GM23248 (cell line): ENCODE data around the gene TMEM219. TPM values are rescaled to one million over a fixed set of nuclear protein-coding genes. Genes with fewer than 3 reads are reported as not detected.

Experiments
- DNase-seq: peaks from one replicate; pipeline ENCODE4 v3.0.0-alpha.2; 2015
- H2AFZ ChIP-seq: fragments of 200-600 bp; sonication (generic); 2 replicates; pipeline ENCODE4 v1.6.1; 2016; ENCODE audit warnings: antibody characterized with exemption
- H3F3A ChIP-seq: fragments of 200-600 bp; sonication (generic); 2 replicates; pipeline ENCODE4 v1.6.1; 2016; ENCODE audit warnings: mild to moderate bottlenecking, antibody characterized with exemption, mixed run types; ENCODE audit not compliant: insufficient read depth
- H3K27ac ChIP-seq: fragments of 200-600 bp; sonication (generic); 2 replicates; pipeline ENCODE4 v1.5.1; 2016; ENCODE audit warnings: mild to moderate bottlenecking
- H3K27me3 ChIP-seq: fragments of 200-600 bp; sonication (generic); replicated peaks from 2 replicates; pipeline ENCODE4 v1.6.1; 2016; ENCODE audit warnings: mild to moderate bottlenecking; ENCODE audit not compliant: insufficient read depth
- H3K36me3 ChIP-seq: fragments of 200-600 bp; sonication (generic); 2 replicates; pipeline ENCODE4 v1.6.1; 2016; ENCODE audit warnings: low read depth, mild to moderate bottlenecking
- H3K4me1 ChIP-seq: fragments of 200-600 bp; sonication (generic); 2 replicates; pipeline ENCODE4 v1.6.1; 2016; ENCODE audit warnings: mild to moderate bottlenecking; ENCODE audit not compliant: insufficient read depth
- H3K4me2 ChIP-seq: fragments of 200-600 bp; sonication (generic); one replicate; pipeline ENCODE4 v1.6.1; 2016; ENCODE audit warnings: mild to moderate bottlenecking; ENCODE audit not compliant: unreplicated experiment
- H3K4me3 ChIP-seq: fragments of 200-600 bp; sonication (generic); 2 replicates; pipeline ENCODE4 v1.5.1; 2016; ENCODE audit warnings: mild to moderate bottlenecking
- H3K79me2 ChIP-seq: fragments of 200-600 bp; sonication (generic); 2 replicates; pipeline ENCODE4 v1.6.1; 2016; ENCODE audit warnings: mild to moderate bottlenecking; ENCODE audit not compliant: insufficient read depth
- H3K9ac ChIP-seq: fragments of 200-600 bp; sonication (generic); 2 replicates; pipeline ENCODE4 v1.6.1; 2016; ENCODE audit warnings: mild to moderate bottlenecking
- H3K9me2 ChIP-seq: fragments of 200-600 bp; sonication (generic); 2 replicates; pipeline ENCODE4 v1.6.1; 2016; ENCODE audit warnings: mixed run types, mild to moderate bottlenecking, moderate library complexity; ENCODE audit not compliant: insufficient read depth
- H3K9me3 ChIP-seq: fragments of 200-600 bp; sonication (generic); one replicate; pipeline ENCODE4 v1.6.1; 2017; ENCODE audit warnings: low read depth
- H4K20me1 ChIP-seq: fragments of 200-600 bp; sonication (generic); 2 replicates; pipeline ENCODE4 v1.6.0; 2016; ENCODE audit not compliant: insufficient read depth
- EZH2 ChIP-seq: fragments of 200-600 bp; sonication (generic); IDR thresholded peaks from 2 replicates; pipeline ENCODE4 v1.6.1; 2018; ENCODE audit warnings: antibody characterized with exemption, mild to moderate bottlenecking; ENCODE audit not compliant: insufficient read depth, poor library complexity, severe bottlenecking
- EZH2phosphoT487 ChIP-seq: fragments of 200-600 bp; sonication (generic); IDR thresholded peaks from 2 replicates; pipeline ENCODE4 v1.6.1; 2018; ENCODE audit warnings: antibody characterized with exemption, moderate library complexity, mild to moderate bottlenecking, low read depth; ENCODE audit not compliant: insufficient read depth
- WGBS, 2 experiments: methylation state at CpG; one replicate each; pipeline ENCODE4 v1.1.6; 2015 to 2017; ENCODE audit warnings: low lambda C conversion rate in 2 of 2, low coverage in 1 of 2; ENCODE audit errors: missing lambda C conversion rate in 2 of 2; 5-methylcytosine and 5-hydroxymethylcytosine counted together
- in situ Hi-C: fragments of 300-500 bp; cut with MboI; formaldehyde crosslinking; loops from 2 replicates; pipeline ENCODE4 v1.15.0; 2020
- polyA plus RNA-seq: library from polyadenylated mRNA; unstranded; fragments of >200 nt; fragmentation: Nextera tagmentation; extraction: Ambion mirVana; gene quantifications from 2 replicates; pipeline ENCODE4 v1.2.1, GENCODE V29; 2016
- total RNA-seq: library from RNA; depleted of rRNA; stranded (reverse); fragments of >200 nt; shearing (Covaris generic); gene quantifications from 2 replicates; pipeline ENCODE4 v1.2.3, GENCODE V29; 2014

The TMEM219 gene
- total and polyA plus RNA-seq, 2 experiments from 2014 or later, result 124 to 162 TPM

DNA sequence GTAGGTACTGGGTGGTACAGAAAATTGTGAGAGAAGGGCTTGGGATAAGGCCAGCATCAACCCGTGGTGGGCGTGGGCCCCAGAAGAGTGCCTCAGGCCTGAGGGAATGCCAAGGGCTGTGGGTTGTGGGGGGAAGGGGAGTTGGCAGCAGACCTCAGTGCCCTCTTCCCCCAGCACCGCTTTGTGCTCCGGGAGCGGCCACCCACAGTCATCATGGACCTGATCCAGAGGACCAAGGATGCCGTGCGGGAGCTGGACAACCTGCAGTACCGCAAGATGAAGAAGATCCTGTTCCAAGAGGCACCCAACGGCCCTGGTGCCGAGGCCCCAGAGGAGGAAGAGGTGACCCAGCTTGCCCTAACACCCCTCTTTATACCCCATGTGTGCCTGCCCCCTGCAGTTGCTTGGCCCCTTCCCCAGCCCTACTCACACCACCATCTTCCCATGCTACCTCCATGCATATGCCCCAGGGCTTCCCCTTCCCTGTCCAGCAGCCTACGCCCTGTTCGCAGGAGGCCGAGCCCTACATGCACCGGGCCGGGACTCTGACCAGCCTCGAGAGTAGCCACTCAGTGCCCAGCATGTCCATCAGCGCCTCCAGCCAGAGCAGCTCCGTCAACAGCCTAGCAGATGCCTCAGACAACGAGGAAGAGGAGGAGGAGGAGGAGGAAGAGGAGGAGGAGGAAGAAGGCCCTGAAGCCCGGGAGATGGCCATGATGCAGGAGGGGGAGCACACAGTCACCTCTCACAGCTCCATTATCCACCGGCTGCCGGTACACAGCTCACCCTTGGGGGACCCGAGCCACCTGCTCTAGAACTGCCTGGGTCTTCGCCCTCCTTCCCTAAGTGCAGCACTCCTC, 20.9 kb downstream of the TMEM219 start:
- H3K9me3 ChIP-seq, result no peaks in the 10 kb centered on the region
- no peaks in the 10 kb centered on the region for H3F3A ChIP-seq
- in situ Hi-C loops, result no loop called here
- no peak overlapping the region for H3K9ac ChIP-seq
- no peak for TF ChIP-seq EZH2phosphoT487
- TF ChIP-seq EZH2, result no peak
- no peaks in the 10 kb centered on the region for H3K4me1 ChIP-seq
- no peak overlapping the region for H2AFZ ChIP-seq
- no peak for DNase-seq
- 81 to 82% methylated on average over 23 to 24 of the region's 24 CpGs for WGBS, 2 experiments
- H3K4me3 ChIP-seq, result no peak overlapping the region
- H3K4me2 ChIP-seq, result no peak overlapping the region
- H3K36me3 ChIP-seq, result peaks cover 45% of the 10 kb centered on the region; the same call in 1 of the 2 replicates
- H3K79me2 ChIP-seq, result peaks cover 26% of the 10 kb centered on the region
- no peaks in the 10 kb centered on the region for H3K27me3 ChIP-seq
- no peaks in the 10 kb centered on the region for H3K9me2 ChIP-seq
- H3K27ac ChIP-seq, result no peak overlapping the region
- no peaks in the 10 kb centered on the region for H4K20me1 ChIP-seq

DNA sequence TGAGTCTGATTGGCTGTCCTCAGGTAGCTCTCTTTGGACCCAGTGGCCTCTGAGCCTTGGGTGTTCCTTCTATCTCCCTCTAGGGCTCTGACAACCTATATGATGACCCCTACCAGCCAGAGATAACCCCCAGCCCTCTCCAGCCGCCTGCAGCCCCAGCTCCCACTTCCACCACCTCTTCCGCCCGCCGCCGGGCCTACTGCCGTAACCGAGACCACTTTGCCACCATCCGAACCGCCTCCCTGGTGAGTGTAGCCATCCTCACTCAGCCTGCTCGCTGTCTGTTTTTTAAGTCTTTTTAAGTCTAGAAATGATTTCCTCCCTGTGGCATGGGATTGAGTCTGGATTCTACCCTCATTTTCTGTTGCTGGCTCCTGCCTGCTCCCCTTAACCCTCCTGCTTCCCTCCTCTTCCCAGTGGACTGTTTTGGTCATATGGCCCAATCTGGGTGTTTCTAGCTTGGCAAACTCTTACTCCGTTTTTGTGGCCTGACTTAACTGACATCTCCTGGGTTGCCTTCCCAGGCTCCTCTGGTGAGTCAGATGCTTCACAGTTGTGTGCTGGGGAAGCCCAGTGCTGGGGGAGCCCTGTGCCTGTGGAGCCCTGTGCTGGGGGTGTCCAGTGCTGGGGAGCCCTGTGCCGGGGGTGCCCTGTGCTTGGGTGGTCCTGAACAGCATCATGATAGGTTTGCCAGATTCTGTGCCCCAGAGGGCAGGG, 21.7 kb downstream of the TMEM219 start:
- WGBS, 2 experiments, result 85 to 90% methylated on average over 12 of the region's 12 CpGs
- peak; percentile 73 for DNase-seq
- in situ Hi-C loops, result no loop called here

DNA sequence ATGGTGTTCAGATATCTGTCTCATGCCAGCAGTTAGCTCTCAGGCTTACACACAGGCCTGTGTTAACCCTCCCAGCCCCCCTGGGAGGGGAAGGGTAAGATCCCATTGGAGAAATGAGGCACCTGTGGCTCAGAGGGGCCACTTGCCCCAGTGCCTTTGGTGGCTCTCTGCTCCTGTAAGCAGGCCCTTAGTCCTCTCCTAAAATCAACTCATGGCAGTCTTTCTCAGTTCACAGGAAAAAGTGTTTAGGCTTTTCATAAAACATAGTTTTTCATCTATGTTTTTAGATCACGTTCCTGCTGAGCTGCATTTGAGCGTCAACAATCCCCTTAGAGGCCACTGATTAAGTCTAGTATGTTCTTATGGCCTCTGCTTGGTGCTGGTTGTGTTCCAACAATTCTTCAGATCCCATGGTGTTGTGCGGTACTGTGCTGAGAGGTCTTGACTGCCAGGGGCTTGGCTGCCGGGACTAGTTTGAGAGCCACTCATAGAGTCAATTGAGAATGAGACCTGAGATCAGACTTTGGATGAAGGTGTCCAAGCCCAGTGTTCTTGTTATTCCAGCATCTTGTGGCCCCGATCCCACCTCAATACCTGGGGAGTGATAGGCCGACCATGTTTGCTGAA, 22.4 kb downstream of the TMEM219 start:
- H3K27me3 ChIP-seq, result no peaks in the 10 kb centered on the region
- H2AFZ ChIP-seq, result no peak overlapping the region
- H3F3A ChIP-seq, result no peaks in the 10 kb centered on the region
- H3K79me2 ChIP-seq, result peaks cover 12% of the 10 kb centered on the region; the same call in 1 of the 2 replicates
- peaks cover 45% of the 10 kb centered on the region; the same call in 1 of the 2 replicates for H3K36me3 ChIP-seq
- in situ Hi-C loops, result no loop called here
- DNase-seq, result no peak
- H3K4me3 ChIP-seq, result no peak overlapping the region
- H3K27ac ChIP-seq, result no peak overlapping the region
- no peak for TF ChIP-seq EZH2
- TF ChIP-seq EZH2phosphoT487, result no peak
- no peaks in the 10 kb centered on the region for H3K4me1 ChIP-seq
- 82 to 84% methylated on average over 6 of the region's 6 CpGs for WGBS, 2 experiments
- no peaks in the 10 kb centered on the region for H3K9me2 ChIP-seq
- no peak overlapping the region for H3K4me2 ChIP-seq
- no peaks in the 10 kb centered on the region for H3K9me3 ChIP-seq
- 0 out of 2 replicates have a peak overlapping the region, but pooled peaks have one; percentile 5 for H3K9ac ChIP-seq
- no peaks in the 10 kb centered on the region for H4K20me1 ChIP-seq

More for the DNA sequence above, 21.7 kb downstream of the TMEM219 start:
- Histone ChIP-seq H3K9ac (0 out of 2 replicates have a peak overlapping the region, but pooled peaks have one; percentile 5), H3K27me3 (no peaks in the 10 kb centered on the region), H3K79me2 (peaks cover 18% of the 10 kb centered on the region), H3K36me3 (peaks cover 45% of the 10 kb centered on the region; the same call in 1 of the 2 replicates), H4K20me1 (no peaks in the 10 kb centered on the region), H3K4me1 (no peaks in the 10 kb centered on the region), H3K4me3 (no peak overlapping the region), H3K9me3 (no peaks in the 10 kb centered on the region), H3K4me2 (no peak overlapping the region), H3K27ac (peak overlapping the region; percentile 30; the same call in 1 of the 2 replicates), H3F3A (no peaks in the 10 kb centered on the region), H2AFZ (no peak overlapping the region), H3K9me2 (no peaks in the 10 kb centered on the region)
- TF ChIP-seq EZH2phosphoT487 (no peak), EZH2 (no peak)

DNA sequence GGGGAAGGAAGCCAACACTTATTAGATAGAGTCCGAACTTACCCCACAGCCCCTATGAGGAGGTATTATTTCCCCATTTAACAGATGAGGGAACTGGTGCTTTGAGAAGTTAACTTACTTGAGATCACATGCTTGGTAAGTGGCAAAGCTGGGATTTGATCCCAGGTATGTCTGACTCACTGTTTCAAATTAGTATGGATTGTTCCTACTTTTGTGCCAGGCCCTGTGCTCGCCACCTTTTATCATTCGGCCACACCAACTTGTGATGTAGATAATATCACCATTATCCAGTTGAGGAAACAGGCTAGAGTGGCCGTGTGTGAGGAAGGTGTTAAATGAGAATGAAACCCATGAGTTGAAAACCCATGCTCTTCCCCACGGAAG, 22.9 kb downstream of the TMEM219 start:
- TF ChIP-seq EZH2 (no peak), EZH2phosphoT487 (no peak)
- WGBS, 2 experiments, result 89 to 90% methylated on average over 5 of the region's 5 CpGs
- peaks cover 43% of the 10 kb centered on the region; the same call in 1 of the 2 replicates for H3K36me3 ChIP-seq
- H3K27me3 ChIP-seq, result no peaks in the 10 kb centered on the region
- no peak for DNase-seq
- H3K4me1 ChIP-seq, result no peaks in the 10 kb centered on the region
- in situ Hi-C loops, result no loop called here
- H3K79me2 ChIP-seq, result 0 out of 2 replicates have a peak, but pooled peaks cover 7% of the 10 kb centered on the region
- peaks cover 1% of the 10 kb centered on the region; the same call in 1 of the 2 replicates for H3F3A ChIP-seq
- no peak overlapping the region for H3K4me3 ChIP-seq
- no peak overlapping the region for H3K27ac ChIP-seq
- no peak overlapping the region for H3K9ac ChIP-seq
- no peak overlapping the region for H3K4me2 ChIP-seq
- no peaks in the 10 kb centered on the region for H4K20me1 ChIP-seq
- no peaks in the 10 kb centered on the region for H3K9me2 ChIP-seq
- H3K9me3 ChIP-seq, result no peaks in the 10 kb centered on the region
- H2AFZ ChIP-seq, result no peak overlapping the region
